ENCODE measurements around the gene CREG2.

The CREG2 gene

DNA sequence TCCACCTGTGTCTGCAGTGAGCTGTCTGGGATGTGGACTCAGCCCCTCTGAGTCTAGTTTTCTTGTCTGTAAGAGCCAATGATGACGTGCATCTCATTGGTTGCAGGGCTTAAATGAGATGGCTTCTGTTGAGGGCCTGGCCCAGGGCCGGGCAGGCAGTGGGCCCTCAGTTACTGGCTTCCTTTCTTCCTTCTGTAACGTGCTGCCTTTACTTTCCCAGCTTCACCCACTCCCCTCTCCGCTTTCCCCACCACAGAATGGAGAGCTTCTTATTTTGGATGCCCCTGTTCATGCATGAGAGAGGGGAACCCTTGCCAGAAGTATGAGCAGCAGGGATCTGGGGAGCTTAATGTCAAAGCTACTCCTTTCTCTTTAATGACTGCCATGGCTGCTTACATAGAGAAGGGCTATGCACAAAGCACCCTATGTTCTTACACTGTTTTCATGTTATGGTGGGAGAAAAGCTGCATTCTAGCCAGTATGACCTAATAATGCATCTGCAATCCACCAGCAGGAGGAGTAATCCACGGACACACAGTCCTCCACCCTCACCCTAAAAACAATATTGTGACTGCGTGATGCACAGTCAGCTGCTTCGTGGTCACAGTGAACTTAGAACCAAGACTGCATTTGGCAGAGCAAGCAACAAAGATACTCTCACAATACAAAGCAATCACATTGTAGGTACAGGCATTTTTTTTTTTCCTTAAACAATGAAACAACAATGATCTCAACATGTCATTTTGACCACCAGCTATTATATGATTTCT, 37.2 kb downstream of the CREG2 start:
- TF ChIP-seq, protein P1, sequence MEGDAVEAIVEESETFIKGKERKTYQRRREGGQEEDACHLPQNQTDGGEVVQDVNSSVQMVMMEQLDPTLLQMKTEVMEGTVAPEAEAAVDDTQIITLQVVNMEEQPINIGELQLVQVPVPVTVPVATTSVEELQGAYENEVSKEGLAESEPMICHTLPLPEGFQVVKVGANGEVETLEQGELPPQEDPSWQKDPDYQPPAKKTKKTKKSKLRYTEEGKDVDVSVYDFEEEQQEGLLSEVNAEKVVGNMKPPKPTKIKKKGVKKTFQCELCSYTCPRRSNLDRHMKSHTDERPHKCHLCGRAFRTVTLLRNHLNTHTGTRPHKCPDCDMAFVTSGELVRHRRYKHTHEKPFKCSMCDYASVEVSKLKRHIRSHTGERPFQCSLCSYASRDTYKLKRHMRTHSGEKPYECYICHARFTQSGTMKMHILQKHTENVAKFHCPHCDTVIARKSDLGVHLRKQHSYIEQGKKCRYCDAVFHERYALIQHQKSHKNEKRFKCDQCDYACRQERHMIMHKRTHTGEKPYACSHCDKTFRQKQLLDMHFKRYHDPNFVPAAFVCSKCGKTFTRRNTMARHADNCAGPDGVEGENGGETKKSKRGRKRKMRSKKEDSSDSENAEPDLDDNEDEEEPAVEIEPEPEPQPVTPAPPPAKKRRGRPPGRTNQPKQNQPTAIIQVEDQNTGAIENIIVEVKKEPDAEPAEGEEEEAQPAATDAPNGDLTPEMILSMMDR (IDR thresholded peaks at IDR 0.05), result no peak

DNA sequence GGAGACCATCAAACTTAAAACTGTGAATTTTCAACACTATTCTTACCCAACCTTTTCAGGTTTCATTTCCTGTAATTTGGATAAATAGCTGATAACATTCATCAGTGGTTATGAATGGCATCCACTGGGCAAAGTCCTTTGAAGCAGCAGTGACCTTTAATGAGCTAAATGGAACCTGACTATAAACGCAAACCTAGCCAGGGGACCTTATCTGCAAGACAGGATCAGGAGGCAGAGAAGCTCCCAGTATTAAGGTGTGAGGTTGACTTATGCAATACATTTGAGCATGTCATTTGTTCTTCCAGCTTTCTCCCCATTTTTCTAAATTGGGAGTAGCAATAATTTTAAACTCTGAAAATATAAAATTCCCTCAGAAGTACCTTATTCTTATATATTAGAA, 38.4 kb downstream of the CREG2 start:
- TF ChIP-seq, protein P1 (IDR thresholded peaks at IDR 0.05), result no peak

DNA sequence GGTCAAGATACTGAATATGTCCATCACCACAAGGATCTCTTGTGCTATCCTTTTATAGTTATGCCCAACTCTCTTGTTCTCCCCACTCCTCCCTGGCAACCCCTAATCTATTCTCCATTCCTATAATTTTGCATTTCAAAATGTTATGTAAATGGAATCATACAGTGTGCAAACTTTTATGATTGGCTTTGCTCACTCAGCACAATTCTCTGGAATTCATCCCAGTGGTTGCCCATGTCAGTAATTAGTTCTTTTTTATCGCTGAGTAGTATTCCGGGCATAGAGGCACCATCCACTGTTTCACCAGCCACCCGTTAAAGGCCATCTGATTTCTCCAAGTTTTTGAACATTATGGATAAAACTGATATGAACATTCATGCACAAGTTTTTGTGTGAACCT, 40.4 kb downstream of the CREG2 start:
- TF ChIP-seq, protein P1 (IDR thresholded peaks at IDR 0.05), result no peak

DNA sequence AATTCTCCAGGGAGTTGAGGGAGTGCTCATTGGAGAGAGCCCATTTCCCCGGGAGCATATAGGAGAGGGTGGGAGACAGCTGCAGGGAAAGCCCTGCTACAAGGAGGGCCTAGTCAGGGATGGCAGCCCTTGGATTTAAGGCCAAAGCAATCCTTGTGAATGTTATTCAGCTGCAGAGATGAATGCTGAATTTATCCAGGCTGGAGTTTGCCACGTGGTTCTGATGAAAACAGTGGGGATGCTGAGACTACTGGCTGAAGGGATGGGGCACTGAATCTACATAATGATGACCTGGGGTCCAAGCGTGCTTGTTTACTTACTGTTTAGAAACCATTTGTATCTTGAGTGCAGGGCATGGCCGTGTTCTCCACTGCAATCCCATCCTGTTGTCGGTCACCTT, 43.2 kb downstream of the CREG2 start:
- TF ChIP-seq, protein P1 (IDR thresholded peaks at IDR 0.05), result no peak

DNA sequence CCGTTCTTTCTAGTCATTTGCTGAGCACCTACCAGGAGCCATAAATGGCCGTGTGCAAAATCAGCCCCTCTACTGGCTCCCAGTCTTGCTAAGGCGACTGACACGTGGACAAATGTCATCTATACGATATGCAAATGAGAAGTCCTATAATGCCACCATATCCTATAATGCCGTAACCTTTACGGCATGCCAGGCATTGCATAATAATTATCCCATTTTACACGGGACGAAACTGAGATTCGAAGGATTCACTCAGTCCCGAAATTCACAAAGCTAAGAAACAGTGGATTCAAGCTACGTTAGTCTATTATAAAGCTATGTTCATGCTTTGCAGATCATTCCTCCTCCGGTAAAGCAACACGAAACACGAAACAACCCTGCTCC, 44.7 kb downstream of the CREG2 start:
- TF ChIP-seq, protein P1 (IDR thresholded peaks at IDR 0.05), result no peak

DNA sequence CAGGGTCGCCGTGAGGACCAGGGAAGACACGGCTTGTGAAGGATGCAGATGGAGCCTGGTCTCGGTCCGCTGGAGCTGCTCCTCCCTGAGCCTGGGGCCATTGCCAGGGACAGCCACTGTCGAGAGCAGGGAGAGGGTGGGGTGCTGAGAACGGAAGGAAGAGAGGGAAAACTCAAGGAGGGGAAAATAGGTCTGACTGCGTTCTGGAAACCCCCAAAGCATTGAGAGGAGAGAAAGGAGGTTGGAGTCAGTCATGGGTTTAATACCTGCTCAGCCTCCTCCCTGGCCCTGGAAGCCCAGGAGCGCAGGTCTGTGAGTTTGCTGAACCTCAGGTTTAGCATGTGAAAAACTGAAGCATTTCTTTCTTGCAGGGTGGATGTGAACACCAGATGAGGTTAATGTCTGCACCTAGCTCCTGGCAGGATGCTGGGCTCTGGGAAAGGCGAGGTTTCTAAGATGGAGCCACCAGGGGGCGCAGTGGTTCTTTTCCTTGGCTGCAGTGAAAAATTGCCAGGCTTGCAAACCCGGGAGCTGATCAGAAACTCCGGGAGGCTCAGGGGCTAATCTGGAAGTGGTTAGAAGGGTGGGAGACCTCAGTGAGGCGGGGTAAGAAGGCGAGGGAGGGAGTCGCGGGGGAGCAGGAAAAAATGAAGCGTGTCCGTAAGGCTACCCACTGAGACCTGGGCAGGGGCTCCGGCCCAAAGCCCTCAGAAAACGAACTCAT, 45.2 kb downstream of the CREG2 start:
- TF ChIP-seq, protein P1 (IDR thresholded peaks at IDR 0.05), result peak; percentile 72

DNA sequence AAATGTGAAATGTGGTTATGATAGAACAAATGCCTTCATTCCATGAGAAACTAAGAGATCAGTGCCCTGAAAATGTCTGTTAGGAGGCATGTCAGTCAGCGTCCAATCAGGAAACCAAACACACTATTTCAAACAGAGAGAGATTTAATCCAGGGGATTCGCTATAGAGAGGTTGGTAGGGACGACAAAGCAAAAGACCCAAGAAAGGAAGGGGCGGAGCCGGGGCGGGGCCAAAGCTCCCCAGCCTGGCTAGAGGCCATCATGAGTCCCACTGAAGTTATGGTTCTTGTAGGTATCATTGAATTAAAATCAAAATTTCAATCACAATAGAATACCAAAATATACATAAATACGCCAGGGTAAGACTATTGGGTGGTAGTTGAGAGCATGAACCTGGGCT, 45.9 kb downstream of the CREG2 start:
- TF ChIP-seq, protein P1 (IDR thresholded peaks at IDR 0.05), result no peak

Measured in LNCAP (cell line).